ENCODE results near the gene ZFYVE21. TPM values are rescaled to one million over a fixed set of nuclear protein-coding genes. Genes with fewer than 3 reads are reported as not detected.
A peak's percentile ranks its signal among the peaks of the same experiment; 100 is the strongest.

Gene ZFYVE21
- total RNA-seq, 6 experiments from 2014 or later = 40.9 to 47.7 (median 42.1) TPM

DNA sequence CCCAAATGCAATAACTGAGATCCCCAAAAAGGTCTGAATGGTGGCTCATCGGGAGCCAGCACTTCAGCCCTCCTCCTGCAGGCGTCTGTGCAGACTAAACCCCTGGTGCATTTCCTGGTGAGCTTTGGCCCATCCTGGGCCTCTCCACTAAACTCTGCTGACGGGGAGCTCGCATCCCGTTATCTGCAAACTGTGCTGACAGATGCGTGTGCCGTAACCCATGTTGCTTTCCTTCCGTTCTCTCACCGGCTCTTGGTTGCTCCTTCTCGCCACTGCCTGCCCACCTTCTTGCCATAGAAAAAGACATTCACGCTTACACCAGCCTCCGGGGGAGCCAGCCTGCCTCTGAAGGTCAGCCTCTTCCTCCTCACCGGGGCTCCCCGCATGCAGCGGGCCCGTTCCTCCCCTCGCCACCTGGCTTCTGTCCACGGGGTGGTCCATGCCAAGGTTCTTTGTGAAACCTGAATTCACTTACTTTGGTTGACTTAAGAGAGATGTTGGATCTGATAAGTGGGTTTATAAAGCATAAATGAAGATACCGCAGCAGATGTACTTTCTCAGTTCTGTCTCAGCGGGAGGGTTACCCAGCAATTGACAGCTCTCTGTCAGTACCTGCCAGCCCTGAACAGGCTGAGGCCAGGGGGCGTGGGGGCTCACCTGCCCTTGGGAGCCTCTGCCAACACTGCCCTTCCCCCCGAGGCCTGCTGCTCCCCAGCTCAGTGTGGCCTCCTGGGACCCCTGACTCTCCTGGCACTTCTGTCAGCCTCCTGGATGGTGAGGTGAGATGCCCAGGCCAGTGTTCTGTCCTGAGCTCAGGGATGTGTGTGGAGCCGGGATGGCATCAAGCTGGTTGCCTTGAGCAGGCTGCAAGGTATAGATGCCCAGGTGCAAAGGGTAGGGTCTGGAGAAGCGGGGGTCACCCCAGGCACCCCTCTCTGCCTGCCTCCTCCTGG is 14.2 kb downstream of the ZFYVE21 start:
- Mint-ChIP-seq H3K36me3 (ENCODE audit: low read depth) (peaks cover 7% of the 10 kb centered on the region; the same call in 1 of the 2 replicates), H3K27me3 (ENCODE audit: insufficient read depth) (peaks cover 4% of the 10 kb centered on the region), H3K9me3 (no peaks in the 10 kb centered on the region), H3K4me3 (no peak overlapping the region), H3K27ac (no peak overlapping the region), H3K4me1 (ENCODE audit: low read depth) (0 out of 2 replicates have a peak, but pooled peaks cover 5% of the 10 kb centered on the region)
- TF ChIP-seq, protein P1, sequence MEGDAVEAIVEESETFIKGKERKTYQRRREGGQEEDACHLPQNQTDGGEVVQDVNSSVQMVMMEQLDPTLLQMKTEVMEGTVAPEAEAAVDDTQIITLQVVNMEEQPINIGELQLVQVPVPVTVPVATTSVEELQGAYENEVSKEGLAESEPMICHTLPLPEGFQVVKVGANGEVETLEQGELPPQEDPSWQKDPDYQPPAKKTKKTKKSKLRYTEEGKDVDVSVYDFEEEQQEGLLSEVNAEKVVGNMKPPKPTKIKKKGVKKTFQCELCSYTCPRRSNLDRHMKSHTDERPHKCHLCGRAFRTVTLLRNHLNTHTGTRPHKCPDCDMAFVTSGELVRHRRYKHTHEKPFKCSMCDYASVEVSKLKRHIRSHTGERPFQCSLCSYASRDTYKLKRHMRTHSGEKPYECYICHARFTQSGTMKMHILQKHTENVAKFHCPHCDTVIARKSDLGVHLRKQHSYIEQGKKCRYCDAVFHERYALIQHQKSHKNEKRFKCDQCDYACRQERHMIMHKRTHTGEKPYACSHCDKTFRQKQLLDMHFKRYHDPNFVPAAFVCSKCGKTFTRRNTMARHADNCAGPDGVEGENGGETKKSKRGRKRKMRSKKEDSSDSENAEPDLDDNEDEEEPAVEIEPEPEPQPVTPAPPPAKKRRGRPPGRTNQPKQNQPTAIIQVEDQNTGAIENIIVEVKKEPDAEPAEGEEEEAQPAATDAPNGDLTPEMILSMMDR (IDR thresholded peaks at IDR 0.05) = no peak
- DNase-seq = no peak

DNA sequence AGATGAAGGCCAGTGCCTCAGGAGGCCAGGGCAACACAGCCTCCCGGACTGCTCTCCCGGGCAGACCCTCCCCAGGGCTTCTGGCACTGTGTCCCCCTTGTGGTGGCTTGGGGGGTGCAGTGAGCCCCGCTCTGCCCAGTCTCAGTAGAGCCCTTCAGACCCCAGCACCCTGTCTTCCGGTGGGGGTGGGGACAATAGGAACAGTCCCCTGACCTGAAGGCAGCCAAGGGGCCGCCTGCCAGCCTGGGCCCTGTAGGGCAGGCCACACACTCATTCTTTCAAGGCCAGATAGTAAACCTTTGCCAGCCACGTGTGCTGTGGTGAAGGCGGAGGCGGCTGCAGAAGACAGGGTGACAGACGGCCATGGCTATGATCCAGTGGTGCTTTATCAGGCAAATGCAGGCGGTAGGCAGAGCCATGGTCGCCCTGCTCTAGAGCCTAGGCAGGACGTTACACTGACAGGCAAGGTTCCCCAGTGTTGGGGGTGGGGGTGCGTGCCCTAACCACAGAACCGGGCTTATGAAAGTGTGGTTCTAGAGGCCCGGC is 15.0 kb downstream of the ZFYVE21 start:
- H3K4me3 Mint-ChIP-seq = no peak overlapping the region
- H3K4me1 Mint-ChIP-seq (ENCODE audit: low read depth) = 0 out of 2 replicates have a peak, but pooled peaks cover 5% of the 10 kb centered on the region
- no peak overlapping the region for H3K27ac Mint-ChIP-seq
- DNase-seq = no peak
- peaks cover 4% of the 10 kb centered on the region for H3K27me3 Mint-ChIP-seq (ENCODE audit: insufficient read depth)
- H3K9me3 Mint-ChIP-seq = no peaks in the 10 kb centered on the region
- H3K36me3 Mint-ChIP-seq (ENCODE audit: low read depth) = peaks cover 7% of the 10 kb centered on the region; the same call in 1 of the 2 replicates
- TF ChIP-seq, protein P1 (IDR thresholded peaks at IDR 0.05) = peak; percentile 48

DNA sequence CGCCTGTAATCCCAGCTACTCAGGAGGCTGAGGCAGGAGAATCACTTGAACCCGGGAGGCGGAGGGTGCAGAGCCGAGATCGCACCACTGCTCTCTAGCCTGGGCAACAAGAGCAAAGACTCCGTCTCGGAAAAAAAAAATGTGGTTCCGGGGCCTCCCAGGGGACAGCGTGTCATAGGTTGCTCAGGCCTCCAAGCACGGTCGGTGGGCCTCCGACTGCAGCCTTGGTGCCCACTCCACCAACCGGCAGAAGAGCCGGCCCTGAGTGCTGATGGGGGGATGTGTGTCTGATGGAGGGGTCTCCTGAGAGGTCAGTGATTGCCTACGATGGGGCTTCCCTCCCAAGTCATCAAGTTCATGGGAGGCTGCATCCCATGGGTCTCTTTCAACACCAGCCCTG is 15.9 kb downstream of the ZFYVE21 start:
- Mint-ChIP-seq H3K4me1 (ENCODE audit: low read depth) (0 out of 2 replicates have a peak, but pooled peaks cover 5% of the 10 kb centered on the region), H3K36me3 (ENCODE audit: low read depth) (peaks cover 7% of the 10 kb centered on the region; the same call in 1 of the 2 replicates), H3K9me3 (no peaks in the 10 kb centered on the region), H3K4me3 (no peak overlapping the region), H3K27ac (no peak overlapping the region), H3K27me3 (ENCODE audit: insufficient read depth) (peaks cover 5% of the 10 kb centered on the region)
- TF ChIP-seq, protein P1 (IDR thresholded peaks at IDR 0.05) = no peak
- DNase-seq = no peak

DNA sequence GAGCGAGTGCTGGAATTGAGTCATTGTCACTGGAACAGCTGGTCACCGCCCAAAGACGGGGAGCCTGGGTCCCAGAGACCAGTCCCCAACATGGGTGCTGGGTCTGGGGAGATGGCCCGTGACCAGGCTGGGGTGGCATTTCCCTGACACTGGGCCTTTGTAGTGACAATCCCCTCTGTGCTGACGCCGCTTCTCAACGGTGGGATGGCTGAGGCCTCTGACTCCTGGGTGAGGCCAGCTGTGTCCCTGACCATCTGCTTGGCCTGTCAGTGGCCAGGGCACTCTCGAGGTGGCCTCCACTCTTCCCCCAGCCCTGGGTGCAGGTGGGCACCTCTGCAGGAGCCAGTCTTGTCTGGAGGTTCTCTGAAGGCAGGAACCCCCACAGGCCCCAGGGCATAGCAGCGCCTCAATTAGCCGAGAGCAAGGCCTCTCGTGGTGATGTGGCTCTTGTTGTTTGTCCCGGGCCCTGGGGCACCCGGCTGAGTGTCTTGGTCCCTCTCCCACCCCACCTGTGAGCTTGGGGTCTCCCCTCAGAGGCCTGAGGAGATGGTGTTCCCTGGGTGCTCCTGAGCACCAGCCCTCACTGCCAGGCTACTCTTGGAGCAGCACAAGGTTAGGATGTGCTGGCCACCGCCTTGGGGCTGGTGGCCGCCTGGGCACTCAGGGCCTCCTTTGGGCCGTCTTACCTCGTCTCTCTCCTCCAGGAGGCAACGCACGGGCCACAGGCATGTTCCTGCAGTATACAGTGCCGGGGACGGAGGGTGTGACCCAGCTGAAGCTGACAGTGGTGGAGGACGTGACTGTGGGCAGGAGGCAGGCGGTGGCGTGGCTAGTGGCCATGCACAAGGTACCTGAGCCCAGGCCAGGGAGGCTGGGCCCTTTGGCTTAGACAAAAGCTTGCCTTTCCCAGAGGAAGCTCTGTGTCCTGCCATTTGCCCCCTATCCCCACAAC is 16.6 kb downstream of the ZFYVE21 start:
- DNase-seq = no peak
- 0 out of 2 replicates have a peak, but pooled peaks cover 5% of the 10 kb centered on the region for H3K4me1 Mint-ChIP-seq (ENCODE audit: low read depth)
- H3K36me3 Mint-ChIP-seq (ENCODE audit: low read depth) = peaks cover 7% of the 10 kb centered on the region; the same call in 1 of the 2 replicates
- peaks cover 5% of the 10 kb centered on the region for H3K27me3 Mint-ChIP-seq (ENCODE audit: insufficient read depth)
- TF ChIP-seq, protein P1 (IDR thresholded peaks at IDR 0.05) = no peak
- no peak overlapping the region for H3K27ac Mint-ChIP-seq
- no peaks in the 10 kb centered on the region for H3K9me3 Mint-ChIP-seq
- no peak overlapping the region for H3K4me3 Mint-ChIP-seq

All from HFFc6 (cell line).